Activated CD4-positive, alpha-beta T cell treated with anti-CD3 and anti-CD28 coated beads, Interleukin-2, amount 10 ng/mL, durations not matched to agents 24 days and 14 days (primary cell): ENCODE results near the gene GNB1L. TPM values are rescaled to one million over a fixed set of nuclear protein-coding genes. Genes with fewer than 3 reads are reported as not detected.

Experiments used
- DNase-seq: peaks from one replicate; pipeline ENCODE4 v3.0.0; 2022
- H3K27ac Mint-ChIP-seq: one replicate; pipeline ENCODE4 v1.8.0; 2022; ENCODE audit warnings: mild to moderate bottlenecking, mixed read lengths
- H3K27me3 Mint-ChIP-seq: one replicate; pipeline ENCODE4 v1.8.0; 2022; ENCODE audit warnings: mixed read lengths
- H3K36me3 Mint-ChIP-seq: one replicate; pipeline ENCODE4 v1.8.0; 2022; ENCODE audit warnings: low read depth, mild to moderate bottlenecking, mixed read lengths
- H3K4me1 Mint-ChIP-seq: one replicate; pipeline ENCODE4 v1.8.0; 2021; ENCODE audit warnings: mixed read lengths
- H3K4me3 Mint-ChIP-seq: one replicate; pipeline ENCODE4 v1.8.0; 2022; ENCODE audit warnings: mild to moderate bottlenecking, moderate library complexity, mixed read lengths
- H3K9me3 Mint-ChIP-seq: one replicate; pipeline ENCODE4 v1.8.0; 2021; ENCODE audit warnings: mixed read lengths
- intact Hi-C: fragments of 100-400 bp; cut with micrococcal nuclease; formaldehyde crosslinking; loops from one replicate; pipeline ENCODE4 v1.15.1; 2023
- total RNA-seq: library from RNA; stranded (reverse); gene quantifications from 2 replicates; pipeline ENCODE4 v1.2.3, GENCODE V29; 2022

GNB1L gene
- total RNA-seq, 1 donor from 2014 or later = 21.4 TPM

DNA sequence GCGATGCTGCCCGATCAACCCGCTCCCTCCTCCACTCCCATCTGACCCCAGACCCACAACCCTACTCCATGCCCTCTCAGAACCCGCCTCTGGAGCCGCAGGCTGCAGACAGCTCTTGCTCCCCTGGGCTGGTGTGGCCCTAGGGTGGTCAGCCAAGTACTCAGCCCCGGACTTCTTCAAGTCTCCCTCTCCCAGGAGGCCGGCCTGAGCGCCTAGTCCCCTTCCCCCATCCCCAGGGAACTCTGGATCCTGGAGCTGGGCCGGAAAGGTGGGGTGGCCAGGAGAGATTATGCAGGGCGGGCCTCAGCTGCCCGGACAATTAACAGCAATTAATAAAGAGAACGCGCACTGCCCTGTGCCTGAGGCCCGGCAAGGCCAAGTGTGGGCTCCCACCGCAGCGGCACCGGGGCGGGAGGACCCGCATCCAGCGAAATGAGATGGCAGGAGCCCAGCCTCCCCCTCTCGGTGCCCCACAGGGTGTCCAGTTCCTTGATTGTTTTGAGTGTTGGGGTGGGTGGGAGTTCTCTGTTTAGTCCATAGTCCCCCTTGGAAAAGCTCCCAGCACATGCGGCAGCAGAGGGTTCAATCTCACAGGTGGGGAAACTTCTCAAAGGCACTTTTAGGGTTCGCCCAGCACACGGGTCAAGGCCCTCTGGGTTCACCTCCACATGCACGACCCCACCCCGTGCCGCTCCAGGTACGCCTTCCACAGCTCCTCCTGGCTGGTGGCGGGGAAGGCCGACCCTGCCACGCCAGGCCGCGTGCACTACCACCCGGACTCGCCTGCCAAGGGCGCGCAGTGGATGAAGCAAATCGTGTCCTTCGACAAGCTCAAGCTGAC is 91.0 kb downstream of the GNB1L start:
- no peak for DNase-seq
- intact Hi-C loops = no loop called here
- Mint-ChIP-seq H3K36me3 (peaks cover 2% of the 10 kb centered on the region), H3K27me3 (peaks cover 63% of the 10 kb centered on the region), H3K27ac (no peak overlapping the region), H3K9me3 (no peaks in the 10 kb centered on the region), H3K4me3 (no peak overlapping the region), H3K4me1 (peaks cover 14% of the 10 kb centered on the region)

DNA sequence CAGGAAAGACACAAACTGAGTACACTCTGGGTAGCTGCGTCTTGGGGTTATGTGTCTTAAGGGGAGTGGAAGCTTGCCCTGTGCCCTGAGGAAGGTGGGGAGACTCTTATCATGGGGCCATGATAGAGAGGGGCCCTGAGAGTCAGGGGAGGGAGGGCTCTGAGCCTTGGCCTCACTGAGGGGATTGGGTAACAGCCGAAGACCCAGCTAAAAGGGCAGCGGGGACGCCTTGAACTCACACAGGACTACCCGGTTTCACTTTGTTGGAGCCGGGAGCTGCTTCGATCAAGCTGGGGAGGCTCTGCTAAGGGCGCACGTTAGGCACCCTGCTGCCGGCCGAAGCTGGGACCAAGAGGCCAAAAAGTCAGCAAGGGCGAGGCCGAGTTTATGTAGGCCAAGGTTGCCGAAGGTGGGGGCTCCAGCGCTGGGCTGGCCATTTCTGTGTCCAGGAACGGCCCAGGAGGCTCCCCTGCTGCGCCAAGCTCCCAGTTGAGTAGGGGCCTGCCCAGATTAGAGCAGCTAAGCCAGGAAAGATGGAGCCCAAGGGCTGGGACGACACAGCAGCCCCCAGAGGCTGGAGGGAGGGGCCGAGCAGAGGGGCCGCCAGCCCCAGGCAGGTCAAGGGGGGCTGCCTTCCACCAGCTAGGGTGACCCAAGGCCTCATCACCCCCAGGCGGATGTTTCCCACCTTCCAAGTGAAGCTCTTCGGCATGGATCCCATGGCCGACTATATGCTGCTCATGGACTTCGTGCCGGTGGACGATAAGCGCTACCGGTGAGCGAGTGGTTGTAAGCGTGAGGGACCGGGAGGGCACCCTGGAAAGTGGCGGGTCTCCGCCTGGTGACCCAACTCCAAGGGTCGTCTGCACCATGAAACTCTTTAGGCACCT is 91.9 kb downstream of the GNB1L start:
- no peak for DNase-seq
- Mint-ChIP-seq H3K27ac (no peak overlapping the region), H3K4me1 (peaks cover 14% of the 10 kb centered on the region), H3K36me3 (peaks cover 2% of the 10 kb centered on the region), H3K4me3 (no peak overlapping the region), H3K27me3 (peaks cover 62% of the 10 kb centered on the region), H3K9me3 (no peaks in the 10 kb centered on the region)
- intact Hi-C loops = no loop called here

- peaks cover 17% of the 10 kb centered on the region for H3K4me1 Mint-ChIP-seq
- intact Hi-C loops = no loop called here
- no peaks in the 10 kb centered on the region for H3K36me3 Mint-ChIP-seq
- H3K4me3 Mint-ChIP-seq = peak overlapping the region; percentile 42
- DNase-seq = no peak
- no peak overlapping the region for H3K27ac Mint-ChIP-seq
- peaks cover 61% of the 10 kb centered on the region for H3K27me3 Mint-ChIP-seq
- no peaks in the 10 kb centered on the region for H3K9me3 Mint-ChIP-seq
Measured at GRCh38 chr22:19761725-19762567, 92.7 kb downstream of the GNB1L start.

DNA sequence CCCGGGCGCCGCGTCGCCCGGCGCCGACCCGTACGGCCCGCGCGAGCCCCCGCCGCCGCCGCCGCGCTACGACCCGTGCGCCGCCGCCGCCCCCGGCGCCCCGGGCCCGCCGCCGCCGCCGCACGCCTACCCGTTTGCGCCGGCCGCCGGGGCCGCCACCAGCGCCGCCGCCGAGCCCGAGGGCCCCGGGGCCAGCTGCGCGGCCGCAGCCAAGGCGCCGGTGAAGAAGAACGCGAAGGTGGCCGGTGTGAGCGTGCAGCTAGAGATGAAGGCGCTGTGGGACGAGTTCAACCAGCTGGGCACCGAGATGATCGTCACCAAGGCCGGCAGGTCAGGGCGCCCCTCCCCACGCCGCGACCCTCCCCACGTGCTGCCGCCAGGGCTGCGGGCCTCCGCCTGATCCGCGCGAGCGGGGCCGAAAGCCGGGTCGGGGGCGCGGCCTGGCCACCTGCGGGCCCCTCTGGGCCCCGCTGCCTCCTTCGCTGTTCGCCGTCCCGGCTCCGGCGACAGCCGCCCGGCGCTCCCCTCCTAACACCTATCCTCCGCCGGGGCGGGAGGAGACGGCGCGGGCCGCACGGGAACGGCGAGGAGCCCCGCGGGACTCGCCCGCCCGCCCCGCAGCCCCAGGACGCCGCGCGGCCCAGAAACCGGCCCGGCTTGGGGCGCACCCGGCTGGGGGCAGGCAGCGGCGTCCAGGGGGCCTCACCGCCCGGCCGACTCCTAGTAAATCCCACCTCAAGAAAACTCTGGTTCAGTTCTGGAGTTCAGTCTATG is 93.5 kb downstream of the GNB1L start:
- Mint-ChIP-seq H3K4me1 (peaks cover 19% of the 10 kb centered on the region), H3K36me3 (no peaks in the 10 kb centered on the region), H3K27ac (no peak overlapping the region), H3K27me3 (peaks cover 65% of the 10 kb centered on the region), H3K9me3 (no peaks in the 10 kb centered on the region), H3K4me3 (peak overlapping the region; percentile 42)
- no peak for DNase-seq
- intact Hi-C loops = no loop called here

- peaks cover 22% of the 10 kb centered on the region for H3K4me1 Mint-ChIP-seq
- H3K9me3 Mint-ChIP-seq = no peaks in the 10 kb centered on the region
- H3K4me3 Mint-ChIP-seq = peak within 1 kb of the TSS; percentile 72
- intact Hi-C loops = no loop called here
- peak within 1 kb of the TSS; percentile 67 for H3K27ac Mint-ChIP-seq
- no peak for DNase-seq
- H3K36me3 Mint-ChIP-seq = no peaks in the 10 kb centered on the region
- H3K27me3 Mint-ChIP-seq = peaks cover 67% of the 10 kb centered on the region
Measured at GRCh38 chr22:19760058-19760950, 94.4 kb downstream of the GNB1L start, which contains the start of gene TBX1. Gene TBX1 (plus strand): TSS chr22:19760778. CDS start chr22:19760844, 66 bp downstream.

DNA sequence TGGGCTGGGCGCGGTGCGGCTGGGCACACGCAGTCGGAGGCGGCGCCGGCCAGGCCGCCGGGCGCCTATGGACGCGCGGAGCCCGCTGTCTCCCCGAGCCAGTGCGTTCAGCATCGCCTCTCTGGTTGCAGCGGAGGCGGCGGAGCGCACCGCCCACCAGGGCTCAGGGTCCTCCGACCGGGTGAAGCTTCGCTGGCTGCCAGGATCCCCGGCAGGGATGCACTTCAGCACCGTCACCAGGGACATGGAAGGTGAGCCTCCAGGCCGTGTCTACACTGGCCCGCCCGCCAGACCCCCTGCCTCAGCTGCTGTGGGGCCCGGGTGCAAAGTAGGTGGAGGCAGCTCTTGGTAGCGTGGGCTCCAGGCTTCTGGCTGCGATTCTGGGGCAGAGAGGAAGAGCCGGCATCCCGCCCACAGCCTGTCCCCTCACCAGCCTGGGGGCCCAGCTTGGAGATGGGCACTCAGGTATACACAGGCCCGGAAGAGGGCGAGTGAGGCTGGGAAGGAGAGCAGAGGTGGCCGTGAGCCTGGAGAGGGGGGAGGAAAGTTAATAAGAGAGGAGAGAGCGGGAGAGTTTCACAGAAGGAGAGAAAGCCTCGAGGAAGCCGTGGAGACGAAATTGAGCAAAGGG is 95.1 kb downstream of the GNB1L start:
- DNase-seq = no peak
- Mint-ChIP-seq H3K9me3 (no peaks in the 10 kb centered on the region), H3K4me3 (peak overlapping the region; percentile 72), H3K4me1 (peaks cover 22% of the 10 kb centered on the region), H3K27me3 (peaks cover 65% of the 10 kb centered on the region), H3K27ac (peak overlapping the region; percentile 67), H3K36me3 (no peaks in the 10 kb centered on the region)
- intact Hi-C loops = loop anchor here (1.0 kb wide), 1 partner anchor 8 kb away; no protein-coding TSS in a partner anchor

DNA sequence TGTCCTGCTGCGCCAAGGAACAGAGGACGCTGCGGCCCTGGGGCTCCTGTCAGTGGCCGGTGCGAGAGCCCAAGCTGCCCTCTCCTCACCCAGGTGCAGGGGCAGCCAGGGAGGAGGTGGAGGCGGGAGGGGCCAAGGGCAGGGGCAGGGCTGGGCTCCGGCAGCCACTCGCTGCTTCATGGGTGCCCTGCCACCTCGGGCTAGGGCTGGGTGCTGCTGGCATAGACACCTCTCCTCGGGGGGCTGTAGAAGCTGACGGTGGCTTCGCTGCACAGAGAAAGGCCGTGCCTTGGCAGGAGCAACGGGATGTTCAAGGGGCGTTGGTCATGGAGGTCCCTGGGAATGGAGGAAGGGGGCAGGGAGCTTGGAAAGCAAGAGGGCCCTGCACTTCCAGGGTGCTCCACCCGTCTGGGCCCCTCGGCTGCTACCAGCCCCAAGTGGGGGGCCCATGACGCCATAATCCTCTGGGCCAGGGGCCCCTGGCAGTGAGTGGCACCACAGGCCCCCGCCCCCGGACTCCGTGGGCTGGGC is 95.7 kb downstream of the GNB1L start:
- Mint-ChIP-seq H3K36me3 (no peaks in the 10 kb centered on the region), H3K4me1 (peaks cover 22% of the 10 kb centered on the region), H3K27me3 (peaks cover 67% of the 10 kb centered on the region), H3K27ac (no peak overlapping the region), H3K4me3 (no peak overlapping the region), H3K9me3 (no peaks in the 10 kb centered on the region)
- DNase-seq = no peak
- intact Hi-C loops = loop anchor here (1.0 kb wide), 1 partner anchor 8 kb away; no protein-coding TSS in a partner anchor

- Mint-ChIP-seq H3K9me3 (no peaks in the 10 kb centered on the region), H3K27me3 (peaks cover 64% of the 10 kb centered on the region), H3K4me3 (peak overlapping the region; percentile 33), H3K4me1 (peaks cover 22% of the 10 kb centered on the region), H3K36me3 (no peaks in the 10 kb centered on the region), H3K27ac (no peak overlapping the region)
- intact Hi-C loops = no loop called here
- no peak for DNase-seq
Measured at GRCh38 chr22:19757985-19758895, 96.4 kb downstream of the GNB1L start.

DNA sequence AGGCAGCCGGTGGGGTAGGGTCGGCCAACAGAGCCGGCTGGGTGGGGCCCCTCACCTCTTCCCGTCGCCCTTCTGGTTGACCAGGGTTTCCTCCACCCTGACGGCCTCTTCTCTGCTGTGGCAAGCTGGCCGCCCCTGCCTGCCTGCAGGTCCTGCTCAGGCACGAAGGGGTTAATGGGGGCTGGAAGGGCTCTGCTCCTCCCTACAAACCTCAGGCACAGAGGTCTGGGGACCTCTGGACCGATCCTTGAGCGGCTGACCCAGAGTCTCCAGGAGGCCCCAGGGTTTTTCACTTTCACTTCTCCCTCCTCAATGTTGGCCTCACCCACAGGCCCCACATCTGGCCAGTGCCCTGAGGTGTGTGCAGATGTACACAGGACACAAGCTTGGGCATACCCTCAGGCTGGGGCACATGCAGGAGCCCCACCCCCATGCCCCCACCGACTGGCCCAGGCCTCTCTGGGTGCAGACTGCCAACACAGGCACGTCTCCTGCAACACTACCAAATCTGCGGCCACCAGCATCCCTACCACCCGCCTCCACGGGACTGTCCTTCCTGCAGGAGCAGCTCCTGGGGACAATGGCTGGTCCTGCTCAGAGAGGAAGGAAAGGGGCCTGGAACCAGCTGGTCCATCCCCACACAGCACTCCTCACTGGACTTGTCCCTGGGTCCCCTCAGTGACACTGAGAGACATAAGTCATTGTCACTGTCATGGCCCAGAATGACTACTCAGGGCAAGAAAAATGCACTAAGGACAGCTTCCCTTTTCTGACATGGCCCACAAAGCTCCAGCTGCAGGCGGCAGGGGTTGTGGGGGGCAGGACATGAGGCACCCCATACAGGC is 97.3 kb downstream of the GNB1L start:
- no peaks in the 10 kb centered on the region for H3K36me3 Mint-ChIP-seq
- H3K27ac Mint-ChIP-seq = no peak overlapping the region
- peak overlapping the region; percentile 33 for H3K4me3 Mint-ChIP-seq
- H3K4me1 Mint-ChIP-seq = peaks cover 22% of the 10 kb centered on the region
- no peak for DNase-seq
- no peaks in the 10 kb centered on the region for H3K9me3 Mint-ChIP-seq
- intact Hi-C loops = no loop called here
- H3K27me3 Mint-ChIP-seq = peaks cover 63% of the 10 kb centered on the region
